ENCODE measurements around the gene SCAF4. TPM values are rescaled to one million over a fixed set of nuclear protein-coding genes. Genes with fewer than 3 reads are reported as not detected.
"Not testable (repeated sequence)": the region's sequence is repeated elsewhere in the genome, so short reads cannot be mapped to it uniquely, and the experiment has no call there.

SCAF4 gene
- total and polyA plus RNA-seq, 2 of the 8 experiments (the other 6 are each of a cell fraction or from before 2014, with no cell fraction given): 28.9 to 55.1 TPM

DNA sequence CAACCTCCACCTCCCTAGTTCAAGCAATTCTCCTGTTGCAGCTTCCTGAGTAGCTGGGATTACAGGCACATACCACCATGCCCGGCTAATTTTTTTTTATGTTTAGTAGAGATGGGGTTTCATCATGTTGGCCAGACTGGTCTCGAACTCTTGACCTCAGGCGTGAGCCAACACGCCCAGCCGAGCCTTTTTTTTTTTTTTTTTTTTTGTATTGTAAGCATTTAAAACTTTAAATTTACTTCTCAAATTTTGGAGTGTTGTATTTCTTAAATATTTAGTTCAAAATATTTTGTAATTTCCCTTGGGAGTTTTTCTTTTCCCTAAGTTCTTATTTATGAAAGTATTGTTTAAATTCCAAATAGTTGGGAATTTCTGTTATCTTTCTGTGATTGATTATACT is 9.2 kb upstream of the SCAF4 start (continued):
- TF ChIP-seq ASH2L (IDR thresholded peaks at IDR 0.05; ENCODE audit: low read length): no peak
- no peak for TF ChIP-seq MAFK (IDR thresholded peaks at IDR 0.05; ENCODE audit: low read depth, low read length)
- TF ChIP-seq GTF2F1 (IDR thresholded peaks at IDR 0.05; ENCODE audit: borderline replicate concordance, low read depth, low read length): no peak

DNA sequence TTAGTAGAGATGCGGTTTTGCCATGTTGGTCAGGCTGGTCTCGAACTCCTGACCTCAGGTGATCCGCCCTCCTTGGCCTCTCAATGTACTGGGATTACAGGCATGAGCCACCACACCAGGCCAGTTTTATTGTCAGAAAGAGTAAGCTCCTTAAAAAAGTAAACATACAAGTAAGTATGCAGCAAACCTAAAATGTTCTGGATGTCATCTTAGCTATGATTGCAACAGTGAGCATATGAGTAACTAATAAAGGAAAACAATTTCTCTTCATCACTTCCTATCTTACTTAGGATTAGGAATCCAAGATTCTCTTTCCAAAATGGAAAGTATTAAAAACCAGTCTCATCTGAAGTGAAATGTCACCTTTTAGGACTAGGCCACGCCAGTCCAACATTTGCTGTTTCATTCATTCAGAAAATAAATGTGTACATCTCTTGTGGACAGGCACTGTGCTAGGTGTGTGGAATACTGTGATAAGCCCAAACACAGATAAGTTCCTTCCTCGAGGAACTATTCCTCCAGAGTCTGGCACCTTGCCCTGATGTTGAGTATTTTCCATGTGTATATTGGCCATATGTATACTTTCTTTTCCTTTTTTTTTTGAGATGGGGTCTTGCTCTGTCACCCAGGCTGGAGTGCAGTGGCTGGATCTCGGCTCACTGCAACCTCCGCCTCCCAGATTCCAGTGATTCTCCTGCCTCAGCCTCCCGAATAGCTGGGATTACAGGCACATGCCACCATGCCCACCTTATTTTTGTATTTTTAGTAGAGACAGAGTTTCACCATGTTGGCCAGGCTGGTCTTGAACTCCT is 5.9 kb upstream of the SCAF4 start:
- not testable (repeated sequence) for H3K79me2 ChIP-seq (ENCODE audit: control insufficient read depth in 1 of 2, insufficient read depth in 2 of 2, low read length in 2 of 2); DNase-seq (ENCODE audit: low read depth in 1 of 2, low spot score in 2 of 2); H3K14ac ChIP-seq (ENCODE audit: insufficient read length); H3K4me2 ChIP-seq (ENCODE audit: insufficient read depth in 1 of 2, low read depth in 2 of 2, low read length in 2 of 2); H3K4me3 ChIP-seq (ENCODE audit: extremely low read depth in 1 of 4, insufficient read depth in 2 of 4, low read depth in 3 of 4, low read length in 4 of 4); H4K5ac ChIP-seq (ENCODE audit: insufficient read length, low read depth, low read length); H3K56ac ChIP-seq (replicated peaks; ENCODE audit: insufficient read length, low read depth, low read length); H3K36me3 ChIP-seq (ENCODE audit: control insufficient read depth in 2 of 4, insufficient read depth in 4 of 4, low read length in 3 of 4); H2BK20ac ChIP-seq (ENCODE audit: low read length); FAIRE-seq; H3K18ac ChIP-seq (ENCODE audit: extremely low read depth, low read length); H3K23ac ChIP-seq (ENCODE audit: insufficient read length); H2AK5ac ChIP-seq (ENCODE audit: low read depth, low read length); H2BK5ac ChIP-seq (ENCODE audit: low read depth, low read length); H3K79me1 ChIP-seq (ENCODE audit: low read depth, low read length); H3K9ac ChIP-seq (replicated peaks in 1 of 4; ENCODE audit: extremely low read depth in 1 of 4, low read depth in 3 of 4, low read length in 3 of 4); H4K8ac ChIP-seq (ENCODE audit: extremely low read depth, insufficient read depth, low read length); H3K23me2 ChIP-seq (ENCODE audit: low read depth, low read length); H2BK12ac ChIP-seq (ENCODE audit: low read depth, low read length); H2AFZ ChIP-seq (ENCODE audit: low read length); H4K91ac ChIP-seq (replicated peaks; ENCODE audit: insufficient read length, low read length); H3K4me1 ChIP-seq (replicated peaks in 1 of 4; ENCODE audit: control insufficient read depth in 3 of 4, insufficient read depth in 4 of 4, low read length in 3 of 4); H2BK120ac ChIP-seq (replicated peaks; ENCODE audit: low read depth, low read length); H2BK15ac ChIP-seq (ENCODE audit: low read length); H3K27ac ChIP-seq (ENCODE audit: low read depth, low read length); H3K9me3 ChIP-seq (ENCODE audit: insufficient read depth in 2 of 2, low read depth in 1 of 2, low read length in 1 of 2); H4K20me1 ChIP-seq (replicated peaks in 1 of 2; ENCODE audit: control insufficient read depth in 1 of 2, insufficient read depth in 2 of 2, low read length in 2 of 2); H3K27me3 ChIP-seq (replicated peaks in 1 of 4; ENCODE audit: control insufficient read depth in 3 of 4, extremely low read depth in 1 of 4, insufficient read depth in 3 of 4, low read length in 3 of 4); H3K4ac ChIP-seq (replicated peaks; ENCODE audit: insufficient read length, low read depth, low read length)
- ChIA-PET POLR2A (ENCODE audit: partially characterized antibody) (interaction anchor here (1.2 to 2.2 kb wide), 2 partner anchors 11 kb away, joined by 3 to 7 read pairs; no protein-coding TSS in a partner anchor), CTCF (ENCODE audit: partially characterized antibody) (interaction anchor here (0.8 kb wide), 1 partner anchor 520 kb away, joined by 3 read pairs; no protein-coding TSS in a partner anchor)
- 93% methylated on average over 6 of the region's 8 CpGs; no CpG with 5 or more reads in 1 of the 2 experiments for WGBS, 2 experiments (ENCODE audit: extremely low coverage in 1 of 2, insufficient coverage in 1 of 2, insufficient read length in 1 of 2, insufficient replicate concordance in 2 of 2, low coverage in 1 of 2, low lambda C conversion rate in 2 of 2, missing lambda C conversion rate in 1 of 2)
